ENCODE measurements around the gene EXTL2.

EXTL2 gene

DNA sequence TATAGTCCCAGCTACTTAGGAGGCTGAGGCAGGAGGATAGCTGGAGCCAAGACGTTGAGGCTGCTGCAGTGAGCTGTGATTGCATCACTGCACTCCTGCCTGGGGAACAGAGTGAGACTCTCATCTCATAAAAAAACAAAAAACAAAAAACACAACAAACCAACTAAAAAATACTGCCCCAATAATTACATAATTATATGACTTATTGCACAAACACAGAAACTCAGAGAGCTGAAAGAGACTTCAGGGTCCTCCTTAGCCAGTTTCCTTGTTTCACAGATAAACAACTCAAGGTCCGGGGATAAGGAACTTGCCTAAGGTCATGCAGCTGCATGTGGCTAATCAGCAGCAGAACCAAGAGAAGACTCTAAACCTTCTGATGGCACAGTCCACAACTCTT, 11.9 kb downstream of the EXTL2 start:
- no peak overlapping the region for H3K27ac ChIP-seq
- no peak for TF ChIP-seq ZFX (IDR thresholded peaks at IDR 0.05; ENCODE audit: borderline replicate concordance)
- TF ChIP-seq, protein P1, sequence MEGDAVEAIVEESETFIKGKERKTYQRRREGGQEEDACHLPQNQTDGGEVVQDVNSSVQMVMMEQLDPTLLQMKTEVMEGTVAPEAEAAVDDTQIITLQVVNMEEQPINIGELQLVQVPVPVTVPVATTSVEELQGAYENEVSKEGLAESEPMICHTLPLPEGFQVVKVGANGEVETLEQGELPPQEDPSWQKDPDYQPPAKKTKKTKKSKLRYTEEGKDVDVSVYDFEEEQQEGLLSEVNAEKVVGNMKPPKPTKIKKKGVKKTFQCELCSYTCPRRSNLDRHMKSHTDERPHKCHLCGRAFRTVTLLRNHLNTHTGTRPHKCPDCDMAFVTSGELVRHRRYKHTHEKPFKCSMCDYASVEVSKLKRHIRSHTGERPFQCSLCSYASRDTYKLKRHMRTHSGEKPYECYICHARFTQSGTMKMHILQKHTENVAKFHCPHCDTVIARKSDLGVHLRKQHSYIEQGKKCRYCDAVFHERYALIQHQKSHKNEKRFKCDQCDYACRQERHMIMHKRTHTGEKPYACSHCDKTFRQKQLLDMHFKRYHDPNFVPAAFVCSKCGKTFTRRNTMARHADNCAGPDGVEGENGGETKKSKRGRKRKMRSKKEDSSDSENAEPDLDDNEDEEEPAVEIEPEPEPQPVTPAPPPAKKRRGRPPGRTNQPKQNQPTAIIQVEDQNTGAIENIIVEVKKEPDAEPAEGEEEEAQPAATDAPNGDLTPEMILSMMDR (IDR thresholded peaks at IDR 0.05) = no peak

DNA sequence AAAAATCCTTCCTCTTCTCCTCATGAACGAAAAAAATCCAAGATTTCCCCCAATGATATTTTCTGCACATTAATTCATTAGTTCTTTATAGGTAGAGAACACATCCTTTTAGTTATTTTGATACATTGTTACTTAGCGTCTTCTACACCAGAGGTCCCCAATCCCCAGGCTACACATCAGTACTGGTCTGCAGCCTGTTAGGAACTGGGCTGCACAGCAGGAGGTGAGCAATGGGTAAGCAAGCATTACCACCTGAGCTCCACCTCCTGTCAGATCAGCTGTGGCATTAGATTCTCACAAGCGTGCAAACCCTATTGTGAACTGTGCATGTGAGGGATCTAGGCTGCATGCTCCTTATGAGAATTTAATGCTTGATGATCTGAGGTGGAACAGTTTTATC, 13.0 kb downstream of the EXTL2 start:
- TF ChIP-seq ZFX (IDR thresholded peaks at IDR 0.05; ENCODE audit: borderline replicate concordance) = no peak
- TF ChIP-seq, protein P1 (IDR thresholded peaks at IDR 0.05) = no peak
- no peak overlapping the region for H3K27ac ChIP-seq

DNA sequence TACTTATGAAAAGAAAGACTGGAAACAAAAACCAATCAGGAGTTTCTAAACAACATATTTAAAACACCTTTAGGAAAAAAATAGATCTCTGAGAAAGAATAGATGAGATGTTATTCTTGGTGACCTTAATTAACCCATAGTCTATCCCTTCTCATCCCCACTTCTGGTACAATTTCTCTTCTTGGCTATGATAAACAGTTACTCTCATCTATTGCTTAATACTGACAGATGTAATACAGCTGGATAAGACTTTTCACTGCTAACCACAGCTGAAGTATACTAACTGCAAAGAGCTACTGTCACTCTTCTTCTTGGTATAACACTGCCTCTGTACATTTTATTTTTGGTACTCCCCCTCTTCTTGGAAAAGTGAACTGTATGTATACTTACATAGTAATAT, 15.2 kb downstream of the EXTL2 start:
- no peak overlapping the region for H3K27ac ChIP-seq
- TF ChIP-seq, protein P1 (IDR thresholded peaks at IDR 0.05) = no peak
- no peak for TF ChIP-seq ZFX (IDR thresholded peaks at IDR 0.05; ENCODE audit: borderline replicate concordance)

DNA sequence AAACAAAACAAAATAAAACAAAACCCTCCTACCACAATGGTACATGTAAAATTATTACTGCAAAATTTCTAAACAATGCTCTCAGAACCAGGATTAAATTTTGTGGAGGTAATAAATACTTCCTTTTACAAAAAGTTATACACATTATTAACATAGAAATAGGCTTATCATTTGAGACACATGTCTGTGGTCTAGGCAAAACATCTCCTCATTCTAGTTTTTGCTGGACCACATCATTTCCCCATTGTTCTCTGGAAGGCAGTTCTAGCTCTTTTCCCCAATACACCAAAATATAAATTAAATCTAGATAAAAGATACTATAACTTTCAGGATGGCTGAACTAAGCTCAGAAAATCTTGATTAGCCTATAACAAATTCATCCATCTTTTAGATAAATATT, 18.4 kb downstream of the EXTL2 start:
- TF ChIP-seq ZFX (IDR thresholded peaks at IDR 0.05; ENCODE audit: borderline replicate concordance) = no peak
- TF ChIP-seq, protein P1 (IDR thresholded peaks at IDR 0.05) = no peak
- no peak overlapping the region for H3K27ac ChIP-seq

DNA sequence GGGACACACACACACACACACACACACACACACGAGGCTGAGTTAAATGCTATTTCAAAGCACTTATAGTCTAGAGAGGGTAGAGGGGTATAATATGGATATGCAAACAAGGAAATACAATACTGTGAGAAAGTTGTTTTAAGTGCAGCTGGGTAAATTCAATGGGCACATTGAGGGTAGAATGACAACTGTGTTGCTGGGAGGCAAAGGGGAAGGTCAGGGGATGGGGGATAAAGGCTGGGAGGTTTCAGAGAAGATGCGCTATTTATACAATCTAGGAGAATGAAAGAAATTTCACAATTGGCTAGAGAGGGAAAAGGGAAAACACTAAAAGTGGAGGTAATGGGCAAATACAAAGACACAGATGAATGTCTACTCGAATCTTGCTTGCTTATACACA, 19.4 kb downstream of the EXTL2 start:
- H3K27ac ChIP-seq = no peak overlapping the region
- TF ChIP-seq, protein P1 (IDR thresholded peaks at IDR 0.05) = no peak
- TF ChIP-seq ZFX (IDR thresholded peaks at IDR 0.05; ENCODE audit: borderline replicate concordance) = no peak

DNA sequence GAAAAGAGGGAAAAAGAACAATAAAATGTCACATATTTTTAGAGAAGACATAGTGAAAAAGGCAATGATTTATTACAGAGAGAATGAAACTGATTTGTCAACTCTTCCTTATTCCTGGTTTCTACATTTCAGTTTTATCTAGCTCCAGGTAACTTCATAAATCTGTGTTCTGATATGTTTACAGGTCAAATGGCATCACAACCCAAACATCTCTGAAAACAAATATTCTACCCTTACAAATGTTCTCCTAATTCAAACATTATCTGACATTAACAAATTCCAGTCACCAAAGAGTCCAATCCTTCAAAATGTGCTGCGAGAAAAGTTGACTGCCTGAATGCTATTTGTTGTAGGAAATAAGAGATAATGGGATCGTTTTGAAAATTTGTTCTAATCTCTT, 20.2 kb downstream of the EXTL2 start:
- no peak overlapping the region for H3K27ac ChIP-seq
- TF ChIP-seq ZFX (IDR thresholded peaks at IDR 0.05; ENCODE audit: borderline replicate concordance) = no peak
- TF ChIP-seq, protein P1 (IDR thresholded peaks at IDR 0.05) = no peak

DNA sequence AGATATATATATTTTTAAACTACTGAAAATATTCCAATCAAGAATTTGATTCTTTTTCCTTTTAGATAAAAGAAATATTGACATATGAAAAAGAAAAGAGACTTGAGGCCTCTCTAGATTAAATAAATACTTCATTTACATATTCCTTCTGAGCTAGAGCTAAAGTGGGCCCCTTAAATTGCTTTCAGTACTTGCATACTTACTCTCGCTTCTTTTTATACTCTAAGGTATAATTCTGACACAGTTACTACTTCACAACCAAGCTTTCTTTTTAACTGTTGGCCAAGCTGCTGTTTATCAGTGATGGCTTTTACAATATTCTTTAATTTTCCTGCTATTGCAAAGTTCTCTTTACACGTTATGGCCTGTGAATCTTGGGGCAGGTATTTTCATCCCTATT, 24.6 kb downstream of the EXTL2 start:
- TF ChIP-seq ZFX (IDR thresholded peaks at IDR 0.05; ENCODE audit: borderline replicate concordance) = no peak
- TF ChIP-seq, protein P1 (IDR thresholded peaks at IDR 0.05) = no peak
- H3K27ac ChIP-seq = no peak overlapping the region

Data from 22Rv1 (cell line).